HS-5 (cell line): ENCODE data around the gene HEPHL1.

Experiments used
- DNase-seq: peaks from one replicate; pipeline ENCODE4 v3.0.0-alpha.2; 2012; ENCODE audit warnings: low read depth

Gene HEPHL1

GRCh38 chr11:94130298-94131046, 109.3 kb downstream of the HEPHL1 start:
- DNase-seq: peak; percentile 90

GRCh38 chr11:94131047-94131717, 110.0 kb downstream of the HEPHL1 start:
- no peak for DNase-seq

GRCh38 chr11:94131718-94132115, 110.6 kb downstream of the HEPHL1 start:
- peak; percentile 19 for DNase-seq

DNA sequence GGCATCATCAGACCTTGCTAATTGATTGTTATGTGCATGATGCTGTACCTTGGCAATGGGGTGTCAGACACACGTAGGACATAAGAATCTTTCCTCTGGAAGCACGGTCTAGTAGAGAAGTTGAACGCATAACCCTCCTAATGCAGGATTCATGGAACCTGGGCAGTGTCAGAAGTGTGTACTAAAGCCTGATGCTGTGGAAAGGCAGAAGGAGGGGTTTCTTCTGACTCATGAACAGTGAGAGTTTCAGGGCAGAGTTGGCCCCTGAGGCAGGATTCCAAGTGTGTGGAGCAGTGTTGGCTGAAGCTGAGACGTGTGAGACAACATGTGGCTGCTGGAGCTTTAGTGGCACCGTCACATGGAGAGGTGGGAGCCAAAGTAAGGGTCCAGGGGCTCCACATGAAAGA, 111.0 kb downstream of the HEPHL1 start:
- DNase-seq: peak; percentile 67

- no peak for DNase-seq
Observed at GRCh38 chr11:94132823-94133408, 111.8 kb downstream of the HEPHL1 start.

DNA sequence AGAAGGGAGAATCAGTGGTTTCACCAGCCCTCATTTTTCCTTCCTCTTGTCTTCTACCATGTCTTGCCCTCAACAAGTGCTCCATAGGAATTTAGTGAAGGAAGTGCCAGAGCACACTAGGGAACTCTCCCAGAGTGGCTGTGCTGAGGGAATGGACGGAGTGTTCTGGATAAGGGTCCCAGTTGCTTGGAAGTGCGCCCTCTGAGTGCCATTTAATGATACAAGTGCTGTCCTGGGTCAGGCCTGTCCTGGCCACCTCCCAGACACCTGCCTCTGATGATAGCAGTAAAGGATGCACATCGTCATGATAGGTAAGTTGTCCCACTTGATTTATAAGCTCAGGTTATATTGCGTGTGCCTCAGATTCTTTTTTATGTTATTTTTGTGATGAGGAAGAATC, 112.6 kb downstream of the HEPHL1 start:
- DNase-seq: no peak

- peak; percentile 88 for DNase-seq
Observed at GRCh38 chr11:94134651-94135512, 113.7 kb downstream of the HEPHL1 start.

DNA sequence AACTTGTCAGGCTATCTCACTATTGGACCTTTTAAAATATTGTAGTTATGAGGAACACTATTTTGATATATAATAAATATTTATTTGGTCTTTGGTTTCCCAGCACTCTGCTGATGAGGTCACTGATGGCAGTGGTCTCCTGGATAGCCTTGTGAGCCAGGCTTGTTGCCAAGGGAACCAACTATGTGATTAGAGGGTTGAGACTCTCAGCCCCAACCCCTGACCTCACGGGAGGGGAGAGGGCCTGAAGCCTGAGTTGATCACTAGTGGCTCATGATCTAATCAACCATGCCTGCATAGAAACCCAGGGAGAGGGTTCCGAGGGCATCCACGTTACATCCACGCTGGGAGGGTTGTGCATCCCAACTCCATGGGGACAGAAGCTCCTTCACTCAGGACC, 118.3 kb downstream of the HEPHL1 start:
- no peak for DNase-seq

- no peak for DNase-seq
Observed at GRCh38 chr11:94140154-94140655, 119.1 kb downstream of the HEPHL1 start.

- DNase-seq: no peak
Observed at GRCh38 chr11:94141511-94142307, 120.6 kb downstream of the HEPHL1 start.

DNA sequence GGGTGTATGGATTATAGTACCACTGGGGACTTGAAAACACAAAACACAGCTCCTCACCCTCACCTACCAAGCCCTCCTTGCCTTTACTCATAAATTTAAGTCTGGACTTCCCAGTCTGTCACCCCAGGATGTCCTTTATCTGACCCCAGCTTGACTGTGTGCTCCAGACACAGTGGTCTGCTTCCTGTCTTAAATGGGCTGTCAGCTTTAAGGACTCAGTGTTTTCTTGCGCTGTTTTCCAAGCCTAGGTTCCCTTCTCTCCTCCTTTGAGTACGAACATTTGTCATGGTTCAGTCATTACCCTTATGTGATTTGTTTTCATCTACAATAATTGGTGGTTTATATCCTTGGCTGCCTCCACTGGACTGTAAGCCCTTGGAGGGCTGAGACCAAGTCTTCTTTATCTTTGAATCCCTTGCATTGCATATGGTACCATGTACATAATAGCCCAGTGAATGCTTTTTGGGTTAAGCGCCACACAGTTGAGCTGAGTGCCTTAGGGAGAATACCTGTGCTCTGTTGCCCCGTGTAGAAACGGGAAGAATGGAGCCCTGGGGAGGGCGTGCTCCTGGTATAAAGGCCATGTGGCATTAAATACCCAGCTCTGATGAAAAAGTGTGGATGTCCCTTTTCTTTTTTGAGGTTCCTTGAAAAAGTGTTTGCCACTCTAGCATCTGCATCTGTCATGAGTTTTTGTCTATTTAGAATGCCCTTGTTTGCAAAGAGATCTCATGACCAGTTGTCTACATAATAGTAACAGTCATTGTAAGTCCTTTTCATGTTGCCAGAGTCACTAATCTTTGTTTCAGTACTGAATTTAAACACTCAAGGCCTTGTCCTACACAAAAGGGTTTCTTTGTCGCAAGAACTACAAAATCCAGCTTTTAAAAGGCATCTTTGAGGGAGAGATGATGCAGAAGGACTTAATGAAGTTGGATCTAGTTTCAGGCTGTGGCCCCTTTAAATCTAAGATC, 121.4 kb downstream of the HEPHL1 start:
- DNase-seq: no peak

- no peak for DNase-seq
Observed at GRCh38 chr11:94144216-94144615, 123.1 kb downstream of the HEPHL1 start.

- DNase-seq: no peak
Observed at GRCh38 chr11:94144664-94145063, 123.5 kb downstream of the HEPHL1 start.

GRCh38 chr11:94145431-94145830, 124.3 kb downstream of the HEPHL1 start:
- no peak for DNase-seq

- DNase-seq: no peak
Observed at GRCh38 chr11:94145916-94146315, 124.8 kb downstream of the HEPHL1 start.

GRCh38 chr11:94147433-94147845, 126.3 kb downstream of the HEPHL1 start:
- DNase-seq: no peak

DNA sequence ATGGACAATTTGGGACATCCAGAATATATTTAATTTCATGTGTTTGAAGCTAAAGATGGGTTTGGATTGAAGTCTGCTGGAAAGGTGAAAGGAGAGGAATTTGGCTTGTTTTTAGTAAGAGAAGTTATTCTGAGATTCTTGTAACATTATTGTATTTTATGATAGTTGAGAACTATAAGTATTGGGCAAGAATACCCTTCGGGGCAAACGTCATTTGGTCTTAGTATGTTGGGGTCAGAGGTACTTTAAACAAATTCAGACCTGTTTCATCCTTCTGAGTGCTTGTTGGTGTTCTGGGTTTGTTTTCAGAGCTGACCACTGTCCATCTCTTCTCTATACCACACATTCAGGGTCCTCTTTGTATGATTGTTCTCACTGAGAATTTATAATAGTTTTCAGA, 127.0 kb downstream of the HEPHL1 start:
- DNase-seq: no peak

DNA sequence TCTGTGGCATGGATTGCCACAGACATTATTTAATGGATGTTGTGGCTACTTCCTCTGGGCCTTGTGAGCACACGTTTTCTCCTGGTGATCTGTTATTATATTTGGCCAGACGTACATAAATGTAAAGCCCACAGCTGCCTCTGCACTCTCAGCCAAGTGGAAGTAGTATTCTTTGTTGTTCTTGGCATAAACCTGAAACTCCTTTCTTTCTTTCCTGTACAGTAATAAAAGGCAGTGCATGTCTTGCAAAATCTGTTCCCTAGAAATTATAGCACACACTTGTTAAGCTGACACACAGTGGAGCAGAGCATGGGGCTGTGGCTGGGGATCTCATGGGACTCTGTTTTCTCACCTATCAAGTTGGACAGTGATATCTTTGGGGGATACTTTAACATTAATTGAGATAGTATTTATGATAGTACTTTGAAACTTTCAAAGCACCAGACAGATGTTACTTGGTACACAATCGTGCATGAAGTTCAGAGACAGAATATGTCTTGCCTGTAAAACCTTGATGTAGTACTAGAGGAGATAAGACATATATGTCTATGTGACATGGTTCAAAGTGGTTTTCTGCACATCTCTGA, 128.4 kb downstream of the HEPHL1 start:
- no peak for DNase-seq

DNA sequence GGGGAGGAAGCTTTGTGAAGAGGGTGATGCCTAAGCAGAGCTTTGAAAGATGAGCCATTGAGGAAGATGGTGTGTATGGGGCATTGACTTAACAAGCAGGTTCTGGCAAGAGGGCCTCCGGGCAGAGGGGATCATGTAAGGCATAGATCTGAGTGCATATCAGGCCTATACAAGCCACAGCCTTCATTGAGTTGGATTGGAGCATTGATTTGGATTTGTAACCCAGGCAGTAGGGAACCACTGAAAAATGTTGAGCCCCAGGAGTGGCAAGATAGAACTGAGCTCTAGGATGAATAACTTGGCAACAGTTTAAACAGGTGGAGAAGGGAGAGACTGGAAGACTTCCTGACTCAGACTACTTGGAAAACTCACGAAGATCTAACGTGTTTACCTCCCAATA, 128.9 kb downstream of the HEPHL1 start:
- DNase-seq: no peak
